MM.1S (cell line): ENCODE results near the gene CERT1.

Experiments used
- DNase-seq: peaks from one replicate; pipeline ENCODE4 v3.0.0-alpha.2; 2015
- H2AFZ ChIP-seq: fragments of 300-600 bp; sonication (generic); 2 replicates; pipeline ENCODE4 v1.6.0; 2016; ENCODE audit warnings: antibody characterized with exemption, low read length
- H3F3A ChIP-seq: fragments of 300-600 bp; sonication (generic); 2 replicates; pipeline ENCODE4 v1.6.1; 2016; ENCODE audit warnings: mild to moderate bottlenecking, antibody characterized with exemption, low read length, moderate library complexity, mixed read lengths; ENCODE audit not compliant: insufficient read depth
- H3K27ac ChIP-seq: fragments of 300-600 bp; sonication (generic); 2 replicates; pipeline ENCODE4 v1.5.1; 2016; ENCODE audit warnings: mild to moderate bottlenecking, low read length
- H3K27me3 ChIP-seq: fragments of 300-600 bp; sonication (generic); replicated peaks from 2 replicates; pipeline ENCODE4 v1.6.0; 2016; ENCODE audit warnings: low read length; ENCODE audit not compliant: insufficient read depth
- H3K36me3 ChIP-seq: fragments of 300-600 bp; sonication (generic); replicated peaks from 2 replicates; pipeline ENCODE4 v1.6.1; 2016; ENCODE audit warnings: mild to moderate bottlenecking, low read length, mixed read lengths; ENCODE audit not compliant: insufficient read depth
- H3K4me1 ChIP-seq: fragments of 300-600 bp; sonication (generic); 2 replicates; pipeline ENCODE4 v1.6.1; 2016; ENCODE audit warnings: low read length, mixed read lengths
- H3K4me2 ChIP-seq: fragments of 300-600 bp; sonication (generic); 2 replicates; pipeline ENCODE4 v1.6.0; 2016; ENCODE audit warnings: low read depth, low read length
- H3K4me3 ChIP-seq: fragments of 300-600 bp; sonication (generic); 2 replicates; pipeline ENCODE4 v1.5.1; 2016; ENCODE audit warnings: low read length, mixed read lengths
- H3K79me2 ChIP-seq: fragments of 300-600 bp; sonication (generic); 2 replicates; pipeline ENCODE4 v1.6.1; 2016; ENCODE audit warnings: mixed run types, low read length, mixed read lengths
- H3K9ac ChIP-seq: fragments of 300-600 bp; sonication (generic); 2 replicates; pipeline ENCODE4 v1.6.1; 2016; ENCODE audit warnings: low read length, mixed read lengths
- H3K9me2 ChIP-seq: fragments of 300-600 bp; sonication (generic); replicated peaks from 2 replicates; pipeline ENCODE4 v1.6.1; 2016; ENCODE audit warnings: mild to moderate bottlenecking, low read length, mixed read lengths; ENCODE audit not compliant: insufficient read depth
- H3K9me3 ChIP-seq: fragments of 300-600 bp; sonication (generic); replicated peaks from 2 replicates; pipeline ENCODE4 v1.6.1; 2016; ENCODE audit warnings: mild to moderate bottlenecking, low read length, mixed read lengths; ENCODE audit not compliant: insufficient read depth
- H4K20me1 ChIP-seq: fragments of 300-600 bp; sonication (generic); 2 replicates; pipeline ENCODE4 v1.6.1; 2016; ENCODE audit warnings: mild to moderate bottlenecking, low read length, moderate library complexity, mixed read lengths; ENCODE audit not compliant: insufficient read depth
- CTCF ChIP-seq: fragments of 300-600 bp; sonication (generic); IDR thresholded peaks from 2 replicates; pipeline ENCODE4 v1.5.1; 2016; ENCODE audit warnings: antibody characterized with exemption, low read length, mixed read lengths
- EZH2 ChIP-seq: fragments of 300-600 bp; sonication (generic); optimal IDR thresholded peaks from 2 replicates; pipeline ENCODE3; 2017; ENCODE audit warnings: low read depth, mild to moderate bottlenecking, antibody characterized with exemption, low read length, mixed read lengths
- EZH2phosphoT487 ChIP-seq: fragments of 300-600 bp; sonication (generic); IDR thresholded peaks from 2 replicates; pipeline ENCODE4 v1.6.1; 2018; ENCODE audit warnings: antibody characterized with exemption, low read length

The CERT1 gene

GRCh38 chr5:75461679-75462078, 49.8 kb downstream of the CERT1 start:
- Histone ChIP-seq H3K79me2 (peaks cover 39% of the 10 kb centered on the region), H3K27ac (no peak overlapping the region), H3F3A (no peaks in the 10 kb centered on the region), H3K9ac (no peak overlapping the region), H3K4me1 (peaks cover 10% of the 10 kb centered on the region), H3K9me2 (no peaks in the 10 kb centered on the region), H4K20me1 (no peaks in the 10 kb centered on the region; the same call in 1 of the 2 replicates), H3K4me3 (no peak overlapping the region), H3K27me3 (no peaks in the 10 kb centered on the region), H3K4me2 (no peak overlapping the region), H3K36me3 (no peaks in the 10 kb centered on the region; the same call in 1 of the 2 replicates), H2AFZ (no peak overlapping the region), H3K9me3 (no peaks in the 10 kb centered on the region)
- TF ChIP-seq EZH2 = no peak
- no peak for TF ChIP-seq CTCF
- no peak for TF ChIP-seq EZH2phosphoT487
- no peak for DNase-seq

- H3K9me2 ChIP-seq = no peaks in the 10 kb centered on the region
- H3K27me3 ChIP-seq = no peaks in the 10 kb centered on the region
These were observed 50.4 kb downstream of the CERT1 start for GRCh38 chr5:75460942-75461610.

GRCh38 chr5:75460532-75460931, 50.9 kb downstream of the CERT1 start:
- H3K27ac ChIP-seq = no peak overlapping the region
- no peak overlapping the region for H3K4me2 ChIP-seq
- H3F3A ChIP-seq = no peaks in the 10 kb centered on the region
- no peaks in the 10 kb centered on the region for H3K27me3 ChIP-seq
- peaks cover 10% of the 10 kb centered on the region for H3K4me1 ChIP-seq
- peaks cover 27% of the 10 kb centered on the region for H3K79me2 ChIP-seq
- H3K36me3 ChIP-seq = no peaks in the 10 kb centered on the region; the same call in 1 of the 2 replicates
- H3K4me3 ChIP-seq = no peak overlapping the region
- no peak for DNase-seq
- no peak for TF ChIP-seq CTCF
- no peak for TF ChIP-seq EZH2
- TF ChIP-seq EZH2phosphoT487 = no peak
- H3K9me3 ChIP-seq = no peaks in the 10 kb centered on the region
- H2AFZ ChIP-seq = no peak overlapping the region
- no peaks in the 10 kb centered on the region; the same call in 1 of the 2 replicates for H4K20me1 ChIP-seq
- no peak overlapping the region for H3K9ac ChIP-seq
- no peaks in the 10 kb centered on the region for H3K9me2 ChIP-seq

More at GRCh38 chr5:75460942-75461610, 50.4 kb downstream of the CERT1 start:
- Histone ChIP-seq H3K36me3 (no peaks in the 10 kb centered on the region; the same call in 1 of the 2 replicates), H3K27ac (no peak overlapping the region), H3K79me2 (peaks cover 33% of the 10 kb centered on the region), H3K4me1 (peaks cover 10% of the 10 kb centered on the region), H3K4me2 (no peak overlapping the region), H3F3A (no peaks in the 10 kb centered on the region), H3K9me3 (no peaks in the 10 kb centered on the region), H2AFZ (no peak overlapping the region), H3K9ac (no peak overlapping the region), H4K20me1 (no peaks in the 10 kb centered on the region; the same call in 1 of the 2 replicates), H3K4me3 (no peak overlapping the region)
- DNase-seq = no peak
- TF ChIP-seq EZH2 = no peak
- no peak for TF ChIP-seq CTCF
- no peak for TF ChIP-seq EZH2phosphoT487
